ENCODE measurements around the gene MGAT4A. TPM values are rescaled to one million over a fixed set of nuclear protein-coding genes. Genes with fewer than 3 reads are reported as not detected.

Gene MGAT4A
- total RNA-seq, 1 donor from 2014 or later, result 68.4 TPM

DNA sequence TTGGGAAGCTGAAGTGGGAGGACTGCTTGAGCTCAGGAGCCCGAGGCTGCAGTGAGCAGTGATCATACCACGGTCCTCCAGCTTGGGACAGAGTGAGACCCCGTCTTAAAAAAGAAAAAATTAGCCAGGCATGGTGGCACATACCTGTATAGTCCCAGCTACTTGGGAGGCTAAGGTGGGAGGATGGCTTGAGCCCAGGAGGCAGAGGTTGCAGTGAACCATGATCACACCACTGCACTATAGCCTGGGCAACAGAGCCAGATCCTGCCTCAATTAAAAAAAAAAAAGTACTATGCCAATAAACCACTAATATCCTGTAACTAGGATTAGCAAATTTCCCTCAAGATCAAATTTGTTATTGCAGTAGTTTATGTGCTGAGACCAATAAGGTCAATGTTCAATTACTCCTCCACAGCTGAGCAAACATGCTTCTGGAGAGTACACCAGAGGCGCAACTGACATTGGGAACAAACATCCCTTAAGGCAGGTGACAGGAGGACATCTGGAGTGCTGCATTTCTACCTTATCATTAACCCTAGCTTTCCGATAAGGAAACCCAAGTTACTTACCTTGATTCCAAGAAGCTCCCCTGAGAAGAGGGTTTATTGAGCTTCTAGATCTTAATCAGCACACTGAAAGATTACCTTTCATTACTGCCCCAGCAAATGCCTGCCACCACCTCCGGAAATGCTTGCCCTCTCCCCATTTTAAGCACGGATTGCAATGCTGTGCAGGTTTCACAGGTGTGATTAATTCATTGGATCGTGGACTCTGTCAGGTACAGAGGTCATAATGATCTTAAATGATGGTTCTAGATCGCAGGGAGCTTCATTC lies 26.2 kb downstream of the MGAT4A start:
- DNase-seq (ENCODE audit: extremely low read depth, low read depth, low spot score), result no peak

DNA sequence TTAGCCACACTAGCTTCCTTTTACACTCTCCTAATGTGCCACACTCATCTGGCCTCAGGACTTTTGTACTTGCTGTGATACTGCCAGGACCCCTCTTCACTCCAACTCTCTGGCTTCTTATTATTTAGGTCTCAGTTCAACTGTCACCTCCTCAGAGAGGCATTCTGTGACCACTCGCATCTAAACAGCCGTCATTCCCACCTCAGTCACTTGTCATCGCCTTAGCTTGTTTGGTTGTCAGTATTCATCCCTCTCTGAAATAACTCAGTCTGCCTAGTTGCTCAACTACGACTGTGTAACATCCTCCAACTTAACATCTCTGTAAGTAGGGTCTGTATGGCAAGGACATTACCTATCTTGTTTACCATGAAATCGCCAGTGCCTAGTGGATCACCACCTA lies 27.2 kb downstream of the MGAT4A start:
- DNase-seq (ENCODE audit: extremely low read depth, low read depth, low spot score), result no peak

DNA sequence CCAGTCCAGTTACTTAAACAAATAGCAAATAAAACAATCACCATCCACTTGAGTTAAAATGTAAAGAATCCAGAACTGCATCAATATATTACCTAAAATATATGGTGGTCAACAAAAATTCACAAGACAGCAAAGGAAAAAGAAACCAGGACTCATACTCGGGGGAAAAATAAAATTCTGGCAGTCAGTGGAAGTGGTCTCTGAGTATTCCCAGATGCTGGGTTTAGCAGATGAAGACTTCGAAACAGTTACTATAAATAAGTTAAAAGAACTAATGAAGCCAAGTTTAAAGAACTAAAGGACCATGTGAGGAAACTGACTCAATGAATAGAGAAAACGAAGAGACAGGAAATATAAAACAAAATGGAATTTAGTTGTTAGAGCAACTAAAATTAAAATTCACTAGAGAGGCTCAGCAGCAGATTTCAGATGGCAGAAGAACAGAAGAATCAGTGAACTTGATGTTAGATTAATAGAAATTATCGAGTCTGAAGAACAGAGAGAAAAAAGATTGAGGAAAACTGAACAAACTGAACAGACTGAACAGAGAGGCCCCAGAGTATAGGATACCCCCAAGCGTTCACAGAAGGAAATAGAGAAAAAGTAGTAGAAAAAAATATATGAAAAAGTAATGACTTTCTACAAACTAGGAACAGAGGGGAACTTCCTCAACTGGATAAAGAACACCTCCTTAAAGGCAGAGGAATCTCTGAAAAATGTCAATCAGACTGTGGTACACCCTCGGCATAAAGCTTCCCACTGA lies 27.9 kb downstream of the MGAT4A start:
- no peak for DNase-seq (ENCODE audit: extremely low read depth, low read depth, low spot score)

DNA sequence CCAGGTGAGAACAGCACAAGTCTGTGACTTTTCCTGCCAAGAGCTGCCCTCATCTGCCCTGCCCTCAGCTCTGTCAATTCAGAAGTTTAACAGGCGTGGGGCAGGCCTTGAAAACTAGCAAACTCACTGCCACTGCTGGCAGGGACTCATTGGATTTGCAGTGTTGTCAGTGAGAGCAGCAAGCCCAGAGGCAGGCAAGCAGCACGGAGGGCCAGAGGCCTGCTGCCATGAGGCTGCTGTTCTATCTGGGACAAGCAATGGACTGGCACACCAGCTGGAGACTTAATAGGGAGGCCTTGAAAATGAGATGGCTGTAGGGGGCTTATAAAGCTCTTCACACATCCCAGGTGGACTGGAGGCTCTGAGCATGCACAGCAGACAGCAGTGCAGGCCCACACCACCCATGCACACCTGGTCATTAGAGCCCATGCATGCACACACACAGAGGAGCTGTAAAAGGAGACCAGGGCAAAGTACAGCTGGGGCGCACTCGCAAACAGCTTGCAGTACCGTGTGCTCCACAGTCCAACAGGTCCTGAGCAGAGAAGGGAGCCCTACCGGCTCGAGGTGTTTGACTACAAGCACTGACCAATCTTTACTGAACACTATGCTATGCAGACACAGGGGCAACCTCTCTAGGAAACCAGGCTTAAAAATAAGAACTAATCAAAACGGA lies 28.7 kb downstream of the MGAT4A start:
- DNase-seq (ENCODE audit: extremely low read depth, low read depth, low spot score), result no peak

DNA sequence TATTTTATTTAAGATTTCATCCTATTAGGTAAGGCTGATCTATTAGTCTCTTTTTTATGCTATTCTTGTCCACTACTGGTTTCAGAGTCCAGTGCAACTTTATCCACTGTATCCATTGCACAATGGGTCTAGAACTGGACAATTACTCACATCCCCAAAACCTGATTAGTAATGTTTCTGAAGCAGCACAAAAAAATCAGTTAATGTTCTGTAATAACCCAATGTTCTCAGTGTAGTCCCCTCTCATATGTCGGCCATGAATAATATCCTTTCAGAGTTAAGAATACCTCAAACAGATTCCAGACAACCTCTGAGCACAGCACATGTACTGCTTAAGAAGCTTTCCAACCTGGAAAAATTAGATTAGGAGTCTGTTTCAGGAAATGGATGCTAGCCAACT lies 29.7 kb downstream of the MGAT4A start:
- DNase-seq (ENCODE audit: extremely low read depth, low read depth, low spot score), result no peak

DNA sequence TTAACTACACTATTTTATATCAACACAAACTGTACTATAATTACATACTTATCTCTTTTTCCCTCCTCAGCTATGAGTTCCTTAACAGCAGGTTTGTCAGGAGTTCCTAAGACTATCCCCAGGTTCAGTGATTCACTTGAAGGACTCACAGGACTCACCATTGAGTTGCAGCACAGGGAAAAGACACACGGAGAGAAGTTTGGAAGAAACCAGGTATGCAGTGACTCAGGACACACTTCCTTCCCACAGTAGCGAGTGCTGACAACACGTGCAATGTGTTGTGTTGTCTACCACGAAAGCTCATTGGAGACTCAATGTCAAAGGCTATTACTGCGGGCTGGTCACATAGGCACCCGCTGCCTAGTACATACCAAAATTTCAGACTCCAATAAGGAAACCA lies 32.0 kb downstream of the MGAT4A start:
- DNase-seq (ENCODE audit: extremely low read depth, low read depth, low spot score), result no peak

DNA sequence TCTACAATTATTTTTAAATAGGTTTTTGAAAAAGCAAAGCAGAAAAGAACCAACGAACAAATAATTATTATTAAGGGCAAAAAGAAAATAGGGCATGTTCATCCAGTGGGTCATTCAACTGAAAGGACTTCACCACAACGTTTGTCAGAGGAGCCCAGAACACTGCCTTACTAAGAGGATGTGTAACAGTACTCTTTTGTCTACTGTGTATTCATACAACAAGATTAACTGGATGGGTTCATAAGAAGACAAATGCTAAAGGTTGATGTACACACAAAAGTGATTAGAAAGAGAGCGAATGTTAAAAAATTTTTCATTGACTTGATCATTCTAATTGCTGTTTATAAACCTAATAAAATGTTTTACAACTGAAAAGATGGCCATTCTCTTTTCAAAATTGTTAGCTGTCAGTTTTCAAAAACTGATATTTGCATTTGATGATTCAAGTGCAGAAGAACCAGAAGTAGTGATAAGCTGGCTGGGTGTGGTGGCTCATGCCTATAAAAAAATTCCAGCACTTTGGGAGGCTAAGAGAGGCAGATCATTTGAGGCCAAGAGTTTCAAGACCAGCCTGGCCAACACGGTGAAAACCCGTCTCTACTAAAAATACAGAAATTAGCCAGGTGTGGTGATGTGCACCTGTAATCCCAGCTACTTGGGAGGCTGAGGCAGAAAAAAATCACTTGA lies 33.1 kb downstream of the MGAT4A start:
- no peak for DNase-seq (ENCODE audit: extremely low read depth, low read depth, low spot score)

DNA sequence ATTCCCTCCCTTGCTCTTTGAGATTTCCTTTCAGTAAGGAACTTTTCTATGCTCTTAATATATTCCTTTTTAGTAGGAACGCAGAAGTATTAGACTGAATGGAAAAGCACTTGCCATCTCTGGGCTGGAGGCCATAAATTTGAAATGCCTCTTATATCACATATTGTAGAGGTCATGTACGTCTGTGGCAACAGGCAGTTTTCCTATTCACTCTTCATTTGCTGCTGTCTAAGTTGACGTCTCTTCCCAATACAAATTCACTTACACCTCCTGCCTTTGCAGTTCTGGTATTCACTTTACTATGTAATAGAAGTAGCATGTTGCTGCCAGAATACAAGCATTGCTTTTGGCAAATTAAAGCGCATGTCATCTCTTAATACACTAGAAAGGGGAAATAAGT lies 34.7 kb downstream of the MGAT4A start:
- DNase-seq (ENCODE audit: extremely low read depth, low read depth, low spot score), result no peak

DNA sequence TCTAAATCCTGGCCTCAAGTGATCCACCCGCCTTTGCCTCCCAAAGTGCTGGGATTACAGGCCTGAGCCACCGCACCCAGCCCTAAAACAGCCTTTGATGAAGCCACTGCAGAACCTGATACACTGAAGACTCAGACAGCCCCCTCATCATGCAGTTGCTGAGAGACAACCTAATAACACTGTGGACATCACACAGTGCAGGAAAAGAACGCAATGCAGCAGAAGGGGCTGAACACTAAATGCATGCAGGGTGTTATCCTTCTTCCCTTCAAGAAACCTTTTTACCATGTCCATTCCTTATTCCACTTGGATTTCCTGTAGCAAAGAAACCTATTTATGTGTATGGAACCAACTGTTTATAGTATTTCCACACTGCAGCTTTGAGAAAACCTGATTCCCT lies 35.7 kb downstream of the MGAT4A start:
- no peak for DNase-seq (ENCODE audit: extremely low read depth, low read depth, low spot score)

DNA sequence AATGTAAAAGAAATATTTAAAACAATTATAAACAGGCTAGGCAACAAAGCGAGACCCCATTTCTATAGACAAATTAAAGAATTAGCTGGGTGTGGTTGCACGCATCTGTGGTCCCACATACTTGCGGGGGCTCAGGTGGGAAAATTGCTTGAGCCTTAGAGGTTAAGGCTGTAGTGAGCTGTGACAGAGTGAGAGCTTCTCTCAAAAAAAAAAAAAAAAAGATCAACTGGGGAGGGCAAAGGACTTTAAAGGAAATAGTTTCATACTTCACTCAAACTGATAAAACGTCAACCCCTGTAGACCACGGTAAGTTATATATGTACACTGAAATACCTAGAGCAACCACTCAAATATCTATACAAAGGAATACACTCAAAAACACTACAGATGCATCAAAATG lies 37.5 kb downstream of the MGAT4A start:
- DNase-seq (ENCODE audit: extremely low read depth, low read depth, low spot score), result no peak

DNA sequence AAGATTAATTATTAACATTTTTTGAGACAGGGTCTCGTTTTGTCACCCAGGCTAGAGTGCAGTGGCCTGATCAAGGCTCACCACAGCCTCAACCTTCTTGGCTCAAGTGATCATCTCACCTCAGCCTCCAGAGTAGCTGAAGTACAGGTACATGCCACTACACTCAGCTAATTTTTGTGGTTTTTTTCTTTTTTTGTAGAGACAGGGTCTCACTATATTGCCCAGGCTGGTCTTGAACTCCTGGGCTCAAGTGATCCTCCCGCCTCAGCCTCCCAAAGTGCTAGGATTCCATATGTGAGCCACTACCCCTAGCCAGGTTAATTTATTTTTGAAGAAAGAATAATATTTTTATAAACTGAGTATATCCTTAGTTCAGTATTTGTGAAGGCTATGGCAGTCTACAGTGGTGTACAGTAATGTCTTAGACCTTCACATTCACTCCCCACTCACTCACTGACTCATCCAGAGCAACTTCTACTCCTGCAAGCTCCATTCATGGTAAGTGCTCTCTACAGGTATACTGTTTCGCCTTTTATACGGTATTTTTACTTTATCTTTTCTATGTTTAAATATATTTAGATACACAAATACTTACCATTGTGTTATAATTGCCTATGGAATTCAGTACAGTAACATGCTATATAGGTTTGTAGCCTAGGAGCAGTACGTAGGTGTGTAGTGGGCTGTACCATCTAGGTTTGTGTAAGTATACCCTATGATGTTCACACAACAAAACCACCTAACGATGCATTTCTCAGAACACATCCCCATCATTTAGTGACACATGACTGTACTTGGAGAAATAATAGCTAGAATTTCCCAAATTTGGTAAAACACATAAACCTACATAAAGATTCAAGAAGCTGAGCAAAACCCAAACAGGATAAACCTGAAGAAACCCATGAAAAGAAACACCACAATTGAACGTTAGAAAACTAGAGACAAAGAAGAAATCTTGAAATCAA lies 38.6 kb downstream of the MGAT4A start:
- no peak for DNase-seq (ENCODE audit: extremely low read depth, low read depth, low spot score)

DNA sequence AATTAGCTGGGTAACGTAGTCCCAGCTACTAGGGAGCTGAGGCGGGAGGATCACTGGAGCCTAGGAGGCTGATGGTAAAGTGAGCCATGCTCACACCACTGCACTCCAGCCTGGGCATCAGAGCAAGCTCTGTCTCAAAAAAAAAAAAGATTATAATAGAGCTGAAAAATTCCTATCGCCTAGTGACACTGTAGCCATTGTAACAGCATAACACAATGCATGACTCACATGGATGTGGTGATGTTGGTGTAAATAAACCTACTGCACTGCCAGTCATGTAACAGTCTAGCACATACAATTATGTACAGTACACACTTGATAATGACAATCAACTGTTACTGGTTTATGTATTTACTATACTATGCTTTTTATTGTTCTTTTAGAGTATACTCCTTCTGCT lies 39.6 kb downstream of the MGAT4A start:
- peak; percentile 61 for DNase-seq (ENCODE audit: extremely low read depth, low read depth, low spot score)

DNA sequence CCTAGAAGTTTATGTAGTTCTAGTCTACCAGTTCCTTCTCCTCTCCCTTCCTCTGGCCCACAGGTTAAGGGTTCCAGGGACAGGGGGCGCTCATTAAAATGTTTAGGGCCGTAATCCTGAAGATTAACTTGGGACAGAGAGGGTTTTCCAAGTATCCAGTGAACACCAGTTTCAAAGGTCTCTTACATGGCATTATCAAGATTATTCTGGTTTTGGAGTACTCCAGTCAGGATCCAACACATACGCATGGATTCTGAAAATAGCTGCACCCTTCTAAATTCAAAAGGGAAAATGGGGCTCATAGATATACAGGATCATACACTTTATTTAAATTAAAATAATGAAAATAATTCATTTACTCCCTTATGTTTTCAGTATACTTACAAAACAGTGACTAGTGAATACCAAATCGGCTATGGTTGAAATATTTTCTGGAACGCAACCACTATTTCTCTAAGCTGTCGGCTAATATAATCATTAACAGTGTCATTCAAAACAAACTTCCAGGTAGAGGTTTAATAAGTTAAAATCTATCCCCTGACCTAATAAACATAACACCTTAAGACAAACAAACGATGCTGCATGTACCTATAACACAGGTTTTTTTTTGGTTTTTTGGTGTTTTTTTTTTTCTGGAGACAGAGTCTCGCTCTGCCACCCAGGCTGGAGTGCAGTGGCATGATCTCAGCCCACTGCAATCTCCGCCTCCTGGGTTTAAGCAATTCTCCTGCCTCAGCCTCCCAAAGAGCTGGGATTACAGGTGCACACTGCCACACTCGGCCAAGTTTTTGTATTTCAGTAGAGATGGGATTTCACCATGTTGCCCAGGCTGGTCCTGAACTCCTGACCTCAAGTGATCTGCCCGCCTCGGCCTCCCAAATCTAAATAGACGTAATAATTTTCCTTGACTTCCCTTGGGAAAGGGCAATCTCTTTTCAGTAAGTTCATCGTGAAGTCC lies 44.7 kb downstream of the MGAT4A start:
- no peak for DNase-seq (ENCODE audit: extremely low read depth, low read depth, low spot score)

DNA sequence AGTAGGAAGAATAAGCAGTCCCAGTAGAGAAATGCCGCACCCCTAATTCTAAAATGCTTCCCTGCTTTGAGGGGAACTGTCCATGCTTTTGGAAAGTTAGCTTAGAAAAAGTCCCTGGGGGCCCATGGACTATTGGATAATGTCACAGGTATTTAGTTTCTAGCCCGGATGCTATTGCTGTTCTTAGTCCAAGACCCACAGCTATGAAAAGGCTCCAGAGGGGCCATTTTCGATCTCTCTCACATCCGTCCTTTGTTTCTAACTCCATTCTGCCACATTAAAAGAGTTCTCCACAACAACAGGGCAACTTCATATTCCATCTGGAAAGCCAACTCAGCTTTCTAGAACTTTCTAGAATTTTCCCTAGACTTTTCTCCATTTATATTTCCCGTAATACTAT lies 47.2 kb downstream of the MGAT4A start:
- no peak for DNase-seq (ENCODE audit: extremely low read depth, low read depth, low spot score)

DNA sequence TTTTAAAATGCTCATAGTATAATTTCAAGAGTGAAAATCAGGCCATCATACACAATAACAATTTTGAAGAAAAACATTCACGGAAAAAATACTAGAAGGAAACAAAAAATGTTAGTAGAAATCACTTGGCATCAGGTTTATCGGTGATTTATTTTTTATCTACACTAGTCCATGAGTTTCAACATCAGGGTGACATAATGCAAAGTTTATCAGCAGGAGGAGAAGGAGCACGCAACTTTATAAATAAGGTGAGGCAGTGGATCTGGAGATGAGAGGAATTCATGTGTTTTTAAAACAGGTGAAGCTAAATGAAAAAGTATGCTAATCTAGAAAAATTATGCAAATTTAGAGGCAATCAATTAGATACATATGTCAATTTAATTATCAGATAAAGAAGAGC lies 54.2 kb downstream of the MGAT4A start:
- DNase-seq (ENCODE audit: extremely low read depth, low read depth, low spot score), result no peak

DNA sequence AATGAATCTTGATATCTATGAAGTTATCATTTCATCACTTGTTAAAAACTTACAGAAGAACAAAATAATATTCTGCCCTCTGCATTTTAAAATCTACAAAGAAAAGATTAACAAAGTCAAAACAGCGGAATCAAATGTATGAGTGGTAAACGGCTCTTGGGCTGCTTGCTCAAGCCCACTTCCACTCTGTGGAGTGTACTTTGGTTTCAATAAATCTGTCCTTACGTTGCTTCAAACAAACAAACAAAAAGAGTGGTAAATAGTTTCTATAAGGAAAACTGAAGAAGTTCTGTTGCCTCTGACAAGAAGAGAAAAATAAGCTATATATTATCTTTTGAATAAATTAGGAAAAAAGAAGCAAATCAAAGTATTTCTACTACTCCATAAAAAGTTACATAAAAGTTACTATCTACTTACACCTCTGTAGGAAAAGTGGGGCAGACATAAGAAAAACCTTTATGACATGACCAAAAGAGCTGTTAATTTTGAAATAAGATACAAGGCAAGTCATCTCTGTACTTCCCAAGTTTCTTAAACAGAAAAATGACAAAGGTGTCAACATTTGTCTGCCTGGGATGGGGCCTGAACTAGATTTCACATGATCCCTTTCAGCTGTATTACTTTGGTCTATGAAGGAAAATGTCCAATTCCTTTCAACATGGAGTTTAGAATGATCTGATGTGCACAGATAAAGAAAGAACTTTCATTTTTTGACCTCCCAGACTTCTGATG lies 56.5 kb downstream of the MGAT4A start:
- DNase-seq (ENCODE audit: extremely low read depth, low read depth, low spot score), result no peak

DNA sequence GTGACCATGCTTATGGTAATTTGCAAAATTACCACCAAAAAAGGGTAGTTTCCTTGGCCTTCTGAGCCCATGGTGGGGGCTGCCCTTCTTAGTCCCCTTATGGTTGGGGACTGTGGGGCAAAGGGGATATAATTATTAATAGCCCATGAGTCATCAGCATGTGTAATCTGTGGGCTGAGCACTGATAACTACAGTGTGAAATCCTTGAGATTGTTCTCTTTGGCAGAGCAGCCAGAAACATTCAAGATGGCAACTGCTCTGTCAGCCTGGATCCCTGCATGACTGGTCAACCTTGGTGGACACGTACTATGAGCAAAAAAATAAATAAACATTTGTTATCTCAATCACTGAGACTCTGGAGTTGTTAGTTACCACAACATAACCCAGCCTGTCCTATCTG lies 61.3 kb downstream of the MGAT4A start:
- no peak for DNase-seq (ENCODE audit: extremely low read depth, low read depth, low spot score)

DNA sequence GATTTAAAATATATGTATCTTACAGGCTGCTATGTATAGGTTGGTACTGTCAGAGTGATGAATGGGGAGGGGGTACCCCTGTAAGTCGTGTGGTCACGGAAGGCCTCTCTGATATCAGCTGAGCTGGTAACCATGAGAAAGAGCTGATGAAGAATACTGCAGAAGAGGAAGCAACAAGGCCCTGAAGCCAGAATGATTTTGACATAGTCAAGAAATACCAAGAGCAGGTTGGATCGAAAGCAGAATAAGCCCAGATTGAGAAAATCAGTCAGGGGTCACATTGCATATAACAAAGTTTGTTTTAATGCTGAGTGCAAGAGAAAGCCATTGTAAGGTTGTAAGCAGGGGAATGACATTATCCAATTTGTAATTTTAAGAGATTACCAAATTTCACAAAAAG lies 65.3 kb downstream of the MGAT4A start:
- DNase-seq (ENCODE audit: extremely low read depth, low read depth, low spot score), result no peak

All from glomerular endothelial cell (primary cell).